22Rv1 (cell line): Measurements from ENCODE around the gene CD86.

ENCODE experiments used
- H3K27ac ChIP-seq: fragments of 450-650 bp; 2 replicates; pipeline ENCODE4 v1.5.1; 2017
- ZFX ChIP-seq: fragments of 450-650 bp; IDR thresholded peaks from 2 replicates; pipeline ENCODE4 v1.6.1; 2017; ENCODE audit warnings: antibody characterized with exemption, borderline replicate concordance
- TF ChIP-seq, protein P1 (sequence below): fragments of 450-650 bp; IDR thresholded peaks from 2 replicates; pipeline ENCODE4 v1.5.1; 2017; ENCODE audit warnings: mild to moderate bottlenecking

The CD86 gene

DNA sequence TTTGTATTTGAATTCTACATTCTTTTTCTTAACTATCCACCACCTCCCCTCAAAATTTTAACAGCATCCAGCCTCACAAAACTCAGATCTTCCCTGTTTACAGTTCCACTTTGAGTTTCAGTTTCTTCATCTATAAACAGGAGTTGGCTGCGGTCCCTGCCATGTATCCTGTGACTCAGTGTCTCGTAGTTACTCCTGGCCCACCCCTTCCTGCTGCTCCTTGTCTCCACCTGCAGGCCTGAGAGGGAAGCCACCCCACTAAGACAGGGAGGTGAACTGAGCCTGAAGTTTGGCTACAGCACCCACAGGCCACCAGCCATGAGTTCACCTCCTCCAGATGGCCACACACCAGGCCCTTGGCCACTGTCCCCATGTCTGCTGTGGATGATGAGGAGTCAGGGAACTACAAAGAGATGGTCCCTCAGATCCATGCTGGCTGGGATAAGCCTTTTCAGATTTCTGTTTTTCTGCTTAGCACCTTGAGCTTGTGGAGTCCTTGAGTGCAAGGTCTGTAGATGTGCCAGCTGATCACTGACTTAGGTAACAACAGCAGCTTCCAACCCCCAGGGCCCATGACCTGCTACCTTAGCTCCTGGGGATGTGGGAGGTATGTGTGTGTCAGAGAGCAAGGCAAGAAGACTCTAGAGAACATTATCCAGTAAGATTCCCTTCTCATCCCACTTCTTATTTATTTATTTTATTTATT is 37.5 kb downstream of the CD86 start:
- TF ChIP-seq, protein P1, sequence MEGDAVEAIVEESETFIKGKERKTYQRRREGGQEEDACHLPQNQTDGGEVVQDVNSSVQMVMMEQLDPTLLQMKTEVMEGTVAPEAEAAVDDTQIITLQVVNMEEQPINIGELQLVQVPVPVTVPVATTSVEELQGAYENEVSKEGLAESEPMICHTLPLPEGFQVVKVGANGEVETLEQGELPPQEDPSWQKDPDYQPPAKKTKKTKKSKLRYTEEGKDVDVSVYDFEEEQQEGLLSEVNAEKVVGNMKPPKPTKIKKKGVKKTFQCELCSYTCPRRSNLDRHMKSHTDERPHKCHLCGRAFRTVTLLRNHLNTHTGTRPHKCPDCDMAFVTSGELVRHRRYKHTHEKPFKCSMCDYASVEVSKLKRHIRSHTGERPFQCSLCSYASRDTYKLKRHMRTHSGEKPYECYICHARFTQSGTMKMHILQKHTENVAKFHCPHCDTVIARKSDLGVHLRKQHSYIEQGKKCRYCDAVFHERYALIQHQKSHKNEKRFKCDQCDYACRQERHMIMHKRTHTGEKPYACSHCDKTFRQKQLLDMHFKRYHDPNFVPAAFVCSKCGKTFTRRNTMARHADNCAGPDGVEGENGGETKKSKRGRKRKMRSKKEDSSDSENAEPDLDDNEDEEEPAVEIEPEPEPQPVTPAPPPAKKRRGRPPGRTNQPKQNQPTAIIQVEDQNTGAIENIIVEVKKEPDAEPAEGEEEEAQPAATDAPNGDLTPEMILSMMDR: peak; percentile 67
- TF ChIP-seq ZFX: no peak

DNA sequence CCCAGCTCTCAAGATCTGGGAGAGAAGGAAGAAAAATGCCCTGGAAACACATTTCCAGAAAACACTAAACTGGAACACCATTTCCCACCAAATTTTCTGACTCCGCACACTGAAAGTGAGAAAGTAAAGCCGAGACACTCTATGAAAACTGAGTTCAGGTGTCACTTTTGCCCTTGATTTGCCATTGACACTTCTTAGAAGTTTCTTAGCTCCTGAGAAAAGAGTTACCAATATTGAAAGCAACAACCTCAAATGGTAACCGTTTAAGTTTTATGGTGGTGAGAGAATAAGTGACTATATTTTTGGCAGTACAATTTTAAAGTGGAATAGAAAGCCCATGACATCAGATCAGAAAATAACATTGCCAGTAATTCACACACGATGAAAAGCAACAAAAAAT is 39.0 kb downstream of the CD86 start:
- no peak for TF ChIP-seq ZFX
- TF ChIP-seq, protein P1: no peak
- H3K27ac ChIP-seq: no peak overlapping the region

More for the DNA sequence above, 37.5 kb downstream of the CD86 start:
- H3K27ac ChIP-seq: no peak overlapping the region

DNA sequence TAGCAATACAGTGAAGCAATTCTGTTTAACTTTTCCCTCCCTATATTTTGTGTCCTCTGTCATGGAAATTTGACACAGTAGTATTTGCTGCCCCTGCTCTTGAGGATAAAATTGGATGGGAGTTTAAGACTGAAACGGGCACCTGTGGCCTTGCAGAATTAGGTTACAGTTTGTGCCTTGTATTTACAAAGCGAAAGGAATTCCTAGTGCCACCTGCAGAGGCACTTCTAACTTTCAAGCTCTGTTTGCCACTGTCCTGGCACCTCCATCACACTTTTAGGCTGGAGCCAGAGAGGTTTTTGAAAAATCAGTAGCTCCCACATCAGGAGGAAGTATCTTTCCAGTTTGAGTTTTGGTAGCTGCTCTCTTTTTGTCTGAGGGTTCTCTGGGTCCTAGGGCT is 39.5 kb downstream of the CD86 start:
- TF ChIP-seq, protein P1: no peak
- TF ChIP-seq ZFX: no peak
- no peak overlapping the region for H3K27ac ChIP-seq

DNA sequence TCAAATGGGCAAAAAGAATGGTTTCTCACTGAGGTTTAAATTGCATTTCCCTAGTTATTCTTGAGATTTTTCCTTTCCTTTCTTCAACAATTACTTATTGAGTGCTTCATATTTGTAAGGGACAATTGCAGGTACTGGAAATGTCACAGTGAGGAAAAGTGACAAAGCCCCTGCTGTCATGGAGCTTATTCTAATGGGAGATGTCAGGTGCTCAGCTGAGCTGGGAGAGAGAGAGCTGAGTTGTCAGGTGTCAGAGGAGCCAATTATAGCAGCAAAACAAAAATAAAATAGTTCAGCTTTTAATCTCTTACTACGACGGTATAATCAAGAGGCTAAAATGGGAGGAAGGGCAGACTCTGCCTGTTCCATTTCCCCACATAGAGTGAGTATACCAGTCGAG is 42.0 kb downstream of the CD86 start:
- H3K27ac ChIP-seq: no peak overlapping the region
- no peak for TF ChIP-seq ZFX
- TF ChIP-seq, protein P1: no peak

DNA sequence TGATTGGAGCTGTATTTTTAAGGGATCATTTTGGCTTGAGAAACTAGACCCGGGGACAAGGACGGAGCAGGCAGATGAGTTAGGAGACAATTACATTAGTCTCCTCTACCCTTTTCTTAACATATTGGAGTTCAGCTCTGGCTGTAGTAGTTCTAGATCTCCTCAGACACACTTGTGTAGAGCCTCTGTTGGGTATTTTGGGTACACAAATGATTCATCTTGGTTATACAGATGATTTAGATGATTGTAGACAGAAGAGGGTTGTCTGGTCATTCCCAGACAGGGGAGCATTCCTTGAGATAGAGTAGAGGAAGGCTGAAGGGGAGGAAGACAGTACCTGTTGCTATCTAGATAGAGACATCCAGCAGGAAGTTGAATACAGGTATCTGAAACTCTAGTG is 43.4 kb downstream of the CD86 start:
- H3K27ac ChIP-seq: no peak overlapping the region
- TF ChIP-seq ZFX: no peak
- TF ChIP-seq, protein P1: no peak

DNA sequence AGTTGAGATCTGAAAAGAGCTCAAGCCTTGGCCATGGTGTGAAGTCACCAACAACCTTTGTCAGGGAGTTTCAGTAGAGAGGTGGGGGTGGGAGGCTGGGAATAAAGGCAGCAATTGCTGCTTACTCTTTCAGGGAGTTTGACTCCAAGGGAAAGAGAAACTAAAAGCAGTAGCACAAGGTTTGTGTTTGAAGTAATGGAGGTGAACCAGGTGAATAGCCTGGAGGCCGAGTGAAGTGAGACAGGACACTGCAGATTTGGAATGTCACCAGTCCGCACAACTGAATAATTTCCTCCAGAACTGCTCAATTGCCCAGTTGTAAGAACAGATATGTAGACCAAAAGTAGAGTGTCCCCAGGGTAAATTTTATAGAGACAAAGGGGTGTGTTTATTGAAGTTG is 44.1 kb downstream of the CD86 start:
- TF ChIP-seq, protein P1: no peak
- no peak for TF ChIP-seq ZFX
- H3K27ac ChIP-seq: no peak overlapping the region

DNA sequence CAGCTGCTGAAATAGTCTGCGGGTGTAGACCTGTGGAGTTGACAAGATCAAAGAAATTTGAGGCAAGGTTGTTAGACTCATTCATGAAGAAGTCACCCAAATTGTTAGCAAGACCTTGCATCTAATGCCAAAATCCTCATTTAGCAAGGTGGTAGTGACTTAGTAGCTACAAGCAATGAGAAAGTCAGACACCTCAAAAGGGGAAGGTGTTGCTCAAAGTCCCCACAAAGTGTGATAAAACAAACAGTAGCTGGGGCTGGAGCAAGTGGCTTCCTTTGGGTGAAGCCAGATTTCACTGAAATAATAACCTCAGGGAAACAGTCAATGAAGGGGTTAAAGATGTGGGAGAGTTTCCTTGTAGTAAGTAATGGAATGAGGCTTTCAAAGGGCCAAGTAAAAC is 44.9 kb downstream of the CD86 start:
- H3K27ac ChIP-seq: no peak overlapping the region
- TF ChIP-seq ZFX: no peak
- TF ChIP-seq, protein P1: no peak
